HS-27A (cell line): ENCODE data around the gene MAZ.

Experiments
- DNase-seq: peaks from one replicate; pipeline ENCODE4 v3.0.0-alpha.2; 2012; ENCODE audit warnings: low read depth, missing footprints

Gene MAZ

DNA sequence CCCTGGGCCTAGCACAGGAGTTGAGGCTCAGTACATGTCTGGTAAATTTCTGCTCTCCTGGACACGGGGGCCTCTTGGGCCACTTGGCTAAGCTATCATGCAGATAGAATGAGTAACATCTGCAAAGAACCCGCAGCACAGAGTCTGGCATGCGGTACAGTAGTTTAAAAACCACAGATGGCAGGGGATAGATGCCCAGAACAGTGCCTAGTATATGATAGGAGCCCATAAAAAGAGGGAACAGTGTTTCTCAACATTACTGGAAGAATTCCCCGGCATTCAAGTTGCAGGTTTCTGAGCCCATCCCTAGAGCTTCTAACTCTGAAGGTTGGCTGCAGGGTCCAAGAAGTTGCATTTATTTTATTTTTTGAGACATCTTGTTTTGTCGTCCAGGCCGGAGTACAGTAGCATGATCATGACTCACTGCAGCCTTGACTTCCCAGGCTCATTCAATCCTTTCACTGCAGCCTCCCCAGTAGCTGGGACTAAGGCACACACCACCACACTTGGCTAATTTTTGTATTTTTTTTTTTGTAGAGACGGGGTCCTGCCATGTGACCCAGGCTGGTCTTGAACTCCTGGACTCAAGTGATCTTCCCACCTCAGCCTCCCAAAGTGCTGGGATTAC is 50.9 kb downstream of the MAZ start:
- no peak for DNase-seq

DNA sequence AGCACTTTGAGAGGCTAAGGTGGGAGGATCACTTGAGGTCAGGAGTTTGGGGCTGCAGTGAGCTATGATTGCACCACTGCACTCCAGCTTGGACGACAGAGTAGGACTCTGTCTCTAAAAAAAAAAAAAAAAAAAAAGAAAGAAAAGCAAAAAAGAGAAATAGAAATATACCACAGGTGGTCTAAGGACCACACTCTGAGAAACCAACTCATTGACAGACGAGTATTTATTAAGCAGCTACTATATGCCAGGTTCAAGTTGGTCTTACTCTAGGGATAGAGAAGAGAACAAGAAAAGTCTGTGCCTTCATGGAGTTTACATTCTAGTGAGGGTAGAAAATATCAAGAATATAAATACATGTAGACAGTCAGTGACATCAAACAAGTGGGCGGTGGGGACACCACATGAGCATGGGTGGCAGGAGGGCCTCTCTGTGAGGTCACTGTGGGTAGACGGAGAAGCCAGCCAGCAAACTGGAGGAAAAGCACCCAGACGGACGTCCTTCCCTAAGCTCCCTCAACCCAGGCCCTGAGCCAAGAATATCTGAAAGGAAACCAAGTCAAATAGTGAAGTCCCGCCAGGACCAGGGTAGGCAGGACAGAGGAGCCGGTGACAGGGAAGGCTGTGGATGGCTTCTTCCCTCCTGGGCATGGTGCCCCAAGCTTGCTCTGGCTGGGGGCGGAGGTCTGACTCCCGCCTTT is 52.0 kb downstream of the MAZ start:
- no peak for DNase-seq

GRCh38 chr16:29858974-29859373 is 52.6 kb downstream of the MAZ start:
- no peak for DNase-seq

DNA sequence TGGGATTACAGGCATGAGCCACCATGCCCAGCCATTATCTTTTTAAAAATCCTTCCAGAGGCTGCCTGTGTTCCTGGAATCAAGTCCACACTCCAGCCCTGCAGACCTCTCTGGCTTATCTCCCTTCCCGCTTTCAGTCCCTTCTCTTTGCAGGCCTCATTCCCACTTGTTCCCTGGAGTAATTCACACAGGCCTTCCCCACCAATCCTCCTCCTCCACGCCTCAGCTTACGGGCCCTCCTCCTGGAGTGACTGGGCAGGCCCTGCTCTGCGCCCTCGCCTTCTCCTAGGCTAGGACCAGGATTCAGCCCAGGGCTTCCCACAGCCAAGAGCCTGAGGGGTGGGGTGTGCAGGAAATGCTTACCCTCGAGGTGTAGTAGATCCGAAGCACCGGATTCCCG is 53.9 kb downstream of the MAZ start:
- no peak for DNase-seq
